K562 (cell line): Measurements from ENCODE around the gene DNAJC6. TPM values are rescaled to one million over a fixed set of nuclear protein-coding genes. Genes with fewer than 3 reads are reported as not detected.

ENCODE experiments used
- ATAC-seq: fragments of 200-7000 bp; cut with Tn5 transposase; 3 replicates; pipeline ENCODE4 v1.9.1; 2020; ENCODE audit warnings: moderate library complexity
- BruUV-seq: library from RNA; stranded (reverse); fragments of 400-500 nt; replicated peaks from 2 replicates; lab custom pipeline; 2021; lab: Mats Ljungman, UMichigan
- CTCF ChIA-PET: fragments of 300-600 bp; formaldehyde crosslinking; extraction: SDS; loops from one replicate; lab custom pipeline; 2021; ENCODE audit warnings: low intra/inter-chr PET ratio; lab: Yijun Ruan, JAX
- POLR2A ChIA-PET: fragments of 300-600, 350-650 bp; sonication (Branson Sonifier 250); formaldehyde crosslinking; extraction: SDS; loops from one replicate; lab custom pipeline; 2021; ENCODE audit warnings: antibody characterized with exemption, inconsistent platforms; lab: Yijun Ruan, JAX
- DNase-seq, 4 experiments: peaks; one replicate each; pipeline versions ENCODE4 v3.0.0 to v3.0.0-alpha.2; 2011 to 2018; ENCODE audit warnings: low spot score in 3 of 4, mixed read lengths in 3 of 4; ENCODE audit errors: extremely low read depth in 1 of 4
- FAIRE-seq: peaks from 2 replicates; lab custom pipeline; 2011; peaks lifted over from hg19 to GRCh38; lab: Jason Lieb, UNC
- H2AFZ ChIP-seq: 2 replicates; pipeline ENCODE4 v1.6.0; 2011; ENCODE audit warnings: low read depth, low read length, control low read depth, inconsistent platforms
- H3K27ac ChIP-seq: fragments of 200-600 bp; 3 replicates; pipeline ENCODE4 v1.8.0; 2011; ENCODE audit warnings: low read depth, mild to moderate bottlenecking, control low read depth, inconsistent platforms, low read length, moderate library complexity, mixed read lengths; ENCODE audit errors: extremely low read depth
- H3K27me3 ChIP-seq, 2 experiments: fragments of 300-600 bp in 1 of 2; 2 replicates in 1 of 2; 3 replicates in 1 of 2; pipeline versions ENCODE4 v1.6.0 to v1.8.0; 2011; ENCODE audit warnings: inconsistent platforms in 2 of 2, low read length in 2 of 2, mild to moderate bottlenecking in 1 of 2, mixed read lengths in 1 of 2, moderate library complexity in 1 of 2; ENCODE audit not compliant: control insufficient read depth in 2 of 2, insufficient read depth in 2 of 2
- H3K36me3 ChIP-seq: fragments of 300-600 bp; 3 replicates; pipeline ENCODE4 v1.8.0; 2011; ENCODE audit warnings: mild to moderate bottlenecking, low read length, inconsistent platforms; ENCODE audit not compliant: control insufficient read depth, insufficient read depth
- H3K4me1 ChIP-seq, 2 experiments: fragments of 200-600 bp in 1 of 2; replicated peaks in 1 of 2; 2 replicates in 1 of 2; 3 replicates in 1 of 2; pipeline versions ENCODE4 v1.5.1 to v1.8.0; 2011; ENCODE audit warnings: inconsistent platforms in 2 of 2, low read length in 2 of 2, mild to moderate bottlenecking in 1 of 2, mixed read lengths in 1 of 2, moderate library complexity in 1 of 2; ENCODE audit not compliant: control insufficient read depth in 2 of 2, insufficient read depth in 2 of 2
- H3K4me2 ChIP-seq: 2 replicates; pipeline ENCODE4 v1.6.1; 2011; ENCODE audit warnings: low read length, control low read depth, inconsistent platforms, mixed read lengths; ENCODE audit not compliant: insufficient read depth
- H3K4me3 ChIP-seq: fragments of 200-600 bp; sonication (generic), shearing (Covaris generic); 2 replicates; pipeline ENCODE4 v1.5.1; 2016; ENCODE audit warnings: control low read depth, inconsistent platforms
- H3K79me2 ChIP-seq: fragments of 200-600 bp; 3 replicates; pipeline ENCODE4 v1.8.0; 2011; ENCODE audit warnings: low read length, inconsistent platforms; ENCODE audit not compliant: control insufficient read depth, insufficient read depth
- H3K9ac ChIP-seq, 2 experiments: 2 replicates each; pipeline versions ENCODE4 v1.6.0 to v1.6.1; 2011; ENCODE audit warnings: low read depth in 2 of 2, low read length in 2 of 2, control low read depth in 1 of 2, inconsistent platforms in 1 of 2, mild to moderate bottlenecking in 1 of 2, mixed read lengths in 1 of 2; ENCODE audit not compliant: insufficient read depth in 1 of 2
- H3K9me1 ChIP-seq: one replicate; pipeline ENCODE4 v1.6.0; 2011; ENCODE audit warnings: inconsistent platforms, mild to moderate bottlenecking, low read length, moderate library complexity; ENCODE audit not compliant: control insufficient read depth, insufficient read depth
- H3K9me3 ChIP-seq: replicated peaks from 2 replicates; pipeline ENCODE4 v1.5.1; 2011; ENCODE audit warnings: low read depth, low read length, inconsistent platforms; ENCODE audit not compliant: control insufficient read depth, insufficient read depth
- H4K20me1 ChIP-seq: replicated peaks from 2 replicates; pipeline ENCODE4 v1.6.1; 2011; ENCODE audit warnings: low read length, inconsistent platforms, mixed read lengths; ENCODE audit not compliant: control insufficient read depth, insufficient read depth
- ADNP ChIP-seq: fragments of 200-800 bp; sonication (Bioruptor generic); IDR thresholded peaks from 2 replicates; pipeline ENCODE4 v1.6.1; 2016; ENCODE audit warnings: missing genetic modification characterization, missing compliant biosample characterization
- CBFA2T3 ChIP-seq: fragments of 450-650 bp; IDR thresholded peaks from 2 replicates; pipeline ENCODE4 v1.6.1; 2017
- DDX20 ChIP-seq: fragments of 450-650 bp; IDR thresholded peaks from 2 replicates; pipeline ENCODE4 v1.6.1; 2016; ENCODE audit warnings: missing genetic modification characterization, low read depth, mild to moderate bottlenecking, missing compliant biosample characterization, moderate library complexity
- ELF1 ChIP-seq: fragments of 200-800 bp; sonication (Bioruptor generic); IDR thresholded peaks from 2 replicates; pipeline ENCODE4 v1.6.1; 2016; ENCODE audit warnings: missing genetic modification characterization, missing compliant biosample characterization
- ELF4 ChIP-seq: fragments of 450-650 bp; formaldehyde crosslinking; IDR thresholded peaks from 2 replicates; pipeline ENCODE4 v1.4.0; 2022; ENCODE audit warnings: missing genetic modification characterization
- FUS ChIP-seq: fragments of 200-400 bp; formaldehyde crosslinking; optimal IDR thresholded peaks from 2 replicates; pipeline ENCODE3; 2017; ENCODE audit warnings: low read depth, low read length
- ILF3 ChIP-seq: fragments of 450-650 bp; IDR thresholded peaks from 2 replicates; pipeline ENCODE4 v1.6.1; 2018; ENCODE audit warnings: antibody characterized with exemption, mild to moderate bottlenecking, moderate library complexity, borderline replicate concordance
- NCOA1 ChIP-seq: fragments of 450-650 bp; IDR thresholded peaks from 2 replicates; pipeline ENCODE4 v1.6.1; 2016; ENCODE audit warnings: low read depth
- NELFE ChIP-seq: IDR thresholded peaks from 2 replicates; pipeline ENCODE4 v1.6.1; 2011; ENCODE audit warnings: mild to moderate bottlenecking; ENCODE audit not compliant: insufficient read depth, insufficient read length
- PTRF ChIP-seq: fragments of 450-650 bp; IDR thresholded peaks from 2 replicates; pipeline ENCODE4 v1.6.1; 2016; ENCODE audit warnings: mild to moderate bottlenecking, missing genetic modification characterization, missing compliant biosample characterization
- RAD21 ChIP-seq, 2 experiments: fragments of 250-450 bp in 1 of 2; fragments of 450-650 bp in 1 of 2; sonication (Bioruptor Pico) in 1 of 2; formaldehyde crosslinking in 1 of 2; IDR thresholded peaks in 1 of 2; conservative IDR thresholded peaks in 1 of 2; 2 replicates each; pipeline versions ENCODE4 v1.4.0 to v1.8.0; 2020 to 2022; ENCODE audit warnings: mild to moderate bottlenecking in 2 of 2, moderate library complexity in 1 of 2
- TAL1 ChIP-seq: fragments of 450-650 bp; IDR thresholded peaks from 2 replicates; pipeline ENCODE4 v1.6.1; 2016; ENCODE audit warnings: mild to moderate bottlenecking
- TEAD4 ChIP-seq, 2 experiments: sonication (generic) in 1 of 2; formaldehyde crosslinking in 1 of 2; IDR thresholded peaks; 2 replicates each; pipeline versions ENCODE4 v1.6.1 to v1.8.0; 2012 to 2022; ENCODE audit warnings: borderline replicate concordance in 1 of 2, inconsistent platforms in 1 of 2, low read length in 1 of 2, mild to moderate bottlenecking in 1 of 2, missing genetic modification reagents in 1 of 2
- ZBTB26 ChIP-seq: fragments of 450-650 bp; formaldehyde crosslinking; IDR thresholded peaks from 2 replicates; pipeline ENCODE4 v1.4.0; 2022; ENCODE audit warnings: missing genetic modification characterization
- ZKSCAN3 ChIP-seq: fragments of 250-450 bp; sonication (Bioruptor Pico); IDR thresholded peaks from 2 replicates; pipeline ENCODE4 v1.4.0; 2020
- ZNF384 ChIP-seq: IDR thresholded peaks from 2 replicates; pipeline ENCODE4 v1.6.1; 2012; ENCODE audit warnings: low read depth, low read length, improper control_type of control experiment
- ZNF766 ChIP-seq: fragments of 200-800 bp; sonication (Bioruptor generic); conservative IDR thresholded peaks from 2 replicates; pipeline ENCODE4 v1.6.1; 2016; ENCODE audit warnings: missing genetic modification characterization, missing compliant biosample characterization
- WGBS: fragments of 100-300 bp; shearing (Covaris generic); methylation state at CpG from one replicate; pipeline ENCODE4 v1.1.6; 2016; ENCODE audit warnings: low coverage, mixed read lengths; ENCODE audit not compliant: insufficient coverage; ENCODE audit errors: missing lambda C conversion rate; 5-methylcytosine and 5-hydroxymethylcytosine counted together
- in situ Hi-C: fragments of 300-500 bp; cut with MboI; formaldehyde crosslinking; loops from 4 replicates; pipeline ENCODE4 v1.15.0; 2018; ENCODE audit warnings: inconsistent platforms, mixed read lengths
- intact Hi-C: fragments of 100-400 bp; cut with micrococcal nuclease; formaldehyde crosslinking; loops from 2 replicates; pipeline ENCODE4 v1.14.2; 2022
- polyA plus RNA-seq, 8 experiments: library from polyadenylated mRNA; depleted of rRNA in 4 of 8; stranded (reverse) in 5 of 8; unstranded in 3 of 8; fragments of >200 nt; fragmentation: Nextera tagmentation in 2 of 8; fragmentation: Illumina TruSeq in 1 of 8; extraction: Ambion mirVana in 2 of 8; extraction: Trizol in 1 of 8; gene quantifications; 2 replicates each; pipeline versions ENCODE4 v1.2.1 to v1.2.3, GENCODE V29; 2011 to 2014; ENCODE audit warnings: inconsistent platforms in 1 of 8, missing spikeins in 1 of 8
- total RNA-seq, 7 experiments: library from RNA; depleted of rRNA in 6 of 7; stranded (reverse); fragments of >200 nt in 6 of 7; fragmentation: Illumina TruSeq in 2 of 7; extraction: Trizol in 2 of 7; gene quantifications; 2 replicates each; pipeline versions ENCODE4 v1.2.1 to v1.2.3, GENCODE V29; 2011 to 2021; ENCODE audit warnings: low replicate concordance in 1 of 7

The DNAJC6 gene
- total and polyA plus RNA-seq, 9 of the 15 experiments (the other 6 are each of a cell fraction or from before 2014, with no cell fraction given) = 6.7 to 78.7 (median 28.0) TPM

GRCh38 chr1:65319754-65320153 is 10.4 kb downstream of the DNAJC6 start (continued):
- peak; percentile 57; the same call in 1 of the 2 replicates for TF ChIP-seq ELF4
- peak; percentile 25; the same call in 1 of the 2 replicates for TF ChIP-seq CBFA2T3
- no peak for TF ChIP-seq ELF1 (tag)
- no peak for TF ChIP-seq PTRF (tag)
- no peak for TF ChIP-seq RAD21 (CRISPR knock-in tag; conservative IDR thresholded peaks at IDR 0.05 in 1 of 2, IDR thresholded peaks at IDR 0.05 in 1 of 2)
- no peak for TF ChIP-seq ZNF384

- no peak overlapping the region for H3K4me3 ChIP-seq
- peaks cover 15 to 50% of the 10 kb centered on the region in 2 experiments for H3K4me1 ChIP-seq
- no peak for FAIRE-seq
- no peaks in the 10 kb centered on the region for H3K9me1 ChIP-seq
- WGBS = 26% methylated on average over 2 of the region's 2 CpGs
- H2AFZ ChIP-seq = no peak overlapping the region
- TF ChIP-seq ADNP (no peak), ILF3 (no peak), NELFE (no peak), TAL1 (no peak), ZKSCAN3 (no peak), DDX20 (tag) (no peak), ZNF766 (CRISPR knock-in tag) (no peak), ZBTB26 (no peak), TEAD4 (IDR thresholded peaks at IDR 0.05; ENCODE audit: low read length) (no peak), TEAD4 (CRISPR knock-in tag; IDR thresholded peaks at IDR 0.05; ENCODE audit: borderline replicate concordance) (no peak), FUS (no peak), NCOA1 (no peak)
- ChIA-PET POLR2A (interaction anchor here (0.7 kb wide), 2 partner anchors 125 to 1279 kb away, joined by 3 read pairs; no protein-coding TSS in a partner anchor), CTCF (no interaction called here)
- in situ Hi-C loops = no loop called here
- H3K4me2 ChIP-seq = no peak overlapping the region
- no TSS peak for BruUV-seq
- H3K27me3 ChIP-seq = no peaks in the 10 kb centered on the region
- no peaks in the 10 kb centered on the region for H4K20me1 ChIP-seq
- no peak overlapping the region for H3K27ac ChIP-seq
- intact Hi-C loops = no loop called here
- peaks cover 5% of the 10 kb centered on the region for H3K9me3 ChIP-seq
- peaks cover 94% of the 10 kb centered on the region for H3K79me2 ChIP-seq
- peaks cover 54% of the 10 kb centered on the region for H3K36me3 ChIP-seq
- no peak for DNase-seq
- no peak for ATAC-seq
- H3K9ac ChIP-seq = no peak overlapping the region
These were observed 12.5 kb downstream of the DNAJC6 start for GRCh38 chr1:65321879-65322278.
